GM18508 (cell line): ENCODE measurements around the gene GALNT8.
"Not testable (repeated sequence)": the region's sequence is repeated elsewhere in the genome, so short reads cannot be mapped to it uniquely, and the experiment has no call there.

Experiments
- ATAC-seq: cut with Tn5 transposase; IDR thresholded peaks from one replicate; pipeline ENCODE4 v1.9.1; 2021; ENCODE audit warnings: moderate number of reproducible peaks; ENCODE audit not compliant: insufficient read depth, unreplicated experiment

Gene GALNT8, protein sequence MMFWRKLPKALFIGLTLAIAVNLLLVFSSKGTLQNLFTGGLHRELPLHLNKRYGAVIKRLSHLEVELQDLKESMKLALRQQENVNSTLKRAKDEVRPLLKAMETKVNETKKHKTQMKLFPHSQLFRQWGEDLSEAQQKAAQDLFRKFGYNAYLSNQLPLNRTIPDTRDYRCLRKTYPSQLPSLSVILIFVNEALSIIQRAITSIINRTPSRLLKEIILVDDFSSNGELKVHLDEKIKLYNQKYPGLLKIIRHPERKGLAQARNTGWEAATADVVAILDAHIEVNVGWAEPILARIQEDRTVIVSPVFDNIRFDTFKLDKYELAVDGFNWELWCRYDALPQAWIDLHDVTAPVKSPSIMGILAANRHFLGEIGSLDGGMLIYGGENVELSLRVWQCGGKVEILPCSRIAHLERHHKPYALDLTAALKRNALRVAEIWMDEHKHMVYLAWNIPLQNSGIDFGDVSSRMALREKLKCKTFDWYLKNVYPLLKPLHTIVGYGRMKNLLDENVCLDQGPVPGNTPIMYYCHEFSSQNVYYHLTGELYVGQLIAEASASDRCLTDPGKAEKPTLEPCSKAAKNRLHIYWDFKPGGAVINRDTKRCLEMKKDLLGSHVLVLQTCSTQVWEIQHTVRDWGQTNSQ

GRCh38 chr12:4719821-4720636 lies at the start of gene GALNT8:
GALNT8 (plus strand) TSS chr12:4720400; CDS start chr12:4720678, 278 bp downstream.
- no peak for ATAC-seq

DNA sequence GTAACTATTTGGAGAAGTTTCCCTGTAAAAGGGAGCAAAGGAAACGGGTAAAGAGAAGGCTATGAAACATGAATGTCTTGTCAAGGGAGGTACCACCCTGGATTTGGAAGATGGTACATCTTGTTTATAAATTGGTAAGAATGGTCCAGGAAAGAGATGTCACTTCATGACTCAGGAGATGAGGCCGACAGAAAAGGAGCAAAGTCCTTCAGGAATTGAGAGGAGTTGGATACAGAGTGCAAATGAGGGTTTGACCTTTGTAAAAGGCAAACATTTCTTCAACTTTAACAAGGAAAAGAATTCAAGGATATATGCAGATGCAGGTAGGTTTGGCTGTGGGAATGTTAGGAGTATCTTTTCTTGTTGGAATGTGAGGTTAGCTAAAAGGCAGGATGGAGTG lies 40.5 kb upstream of the GALNT8 start:
- ATAC-seq, result no peak

DNA sequence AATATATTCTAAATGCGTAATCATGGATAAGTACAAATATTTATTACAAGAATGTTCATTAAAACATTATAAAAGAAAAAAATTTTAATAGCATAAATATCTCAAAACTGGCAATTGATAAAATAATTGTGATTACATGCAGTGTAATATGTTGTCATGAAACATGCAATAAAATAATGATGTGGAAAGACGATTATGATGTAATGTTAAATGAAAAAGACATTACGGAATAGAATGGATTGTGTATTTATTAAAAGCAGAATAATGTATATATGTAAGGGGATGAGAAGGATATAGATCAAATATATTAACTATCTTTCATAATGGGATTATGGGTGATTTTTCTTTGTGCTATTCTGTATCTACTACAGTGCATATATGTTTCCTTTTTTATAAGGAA lies 38.5 kb upstream of the GALNT8 start:
- no peak for ATAC-seq

GRCh38 chr12:4685317-4685716 lies 34.9 kb upstream of the GALNT8 start:
- no peak for ATAC-seq

GRCh38 chr12:4690760-4691159 lies 29.4 kb upstream of the GALNT8 start:
- no peak for ATAC-seq

GRCh38 chr12:4700621-4701026 lies 19.6 kb upstream of the GALNT8 start:
- no peak for ATAC-seq

DNA sequence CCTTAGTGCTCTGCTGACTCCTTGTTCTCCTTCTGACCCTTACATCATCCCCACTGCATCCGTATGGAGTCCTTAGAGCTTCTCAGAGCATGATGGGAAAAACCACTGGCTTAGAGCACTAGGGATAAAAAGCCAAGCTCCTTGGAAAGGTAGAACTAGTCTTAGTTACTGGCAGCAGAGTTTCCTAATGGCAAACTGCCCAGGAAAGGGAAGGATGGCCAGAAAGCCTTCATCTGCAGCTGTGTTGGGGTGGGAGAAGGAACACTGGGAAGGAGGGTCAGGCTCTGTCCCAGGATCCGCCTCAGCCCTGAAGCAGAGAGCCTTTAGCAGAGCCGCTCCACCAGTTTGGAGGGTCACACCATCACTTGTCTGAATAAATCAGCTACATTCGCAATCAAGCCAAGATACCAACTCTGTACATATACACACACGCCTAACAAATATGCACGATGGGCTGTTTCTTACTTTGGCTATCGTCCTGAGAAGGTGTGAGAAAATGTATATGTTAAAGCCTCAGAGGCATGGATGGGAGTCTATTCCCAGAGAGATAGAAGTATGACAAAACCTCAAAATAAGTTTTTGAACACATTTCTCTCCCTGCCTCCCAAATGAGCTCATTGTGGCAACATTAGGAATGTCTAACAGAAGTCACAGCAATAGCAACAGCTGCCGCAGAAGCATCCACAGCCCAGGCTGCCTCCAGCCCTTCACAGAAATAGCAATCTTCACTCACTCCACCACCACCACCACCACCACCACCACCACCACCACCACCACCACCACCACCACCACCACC lies 18.6 kb upstream of the GALNT8 start:
- no peak for ATAC-seq

- ATAC-seq, result no peak
Observed at GRCh38 chr12:4703676-4704075, 16.5 kb upstream of the GALNT8 start.

DNA sequence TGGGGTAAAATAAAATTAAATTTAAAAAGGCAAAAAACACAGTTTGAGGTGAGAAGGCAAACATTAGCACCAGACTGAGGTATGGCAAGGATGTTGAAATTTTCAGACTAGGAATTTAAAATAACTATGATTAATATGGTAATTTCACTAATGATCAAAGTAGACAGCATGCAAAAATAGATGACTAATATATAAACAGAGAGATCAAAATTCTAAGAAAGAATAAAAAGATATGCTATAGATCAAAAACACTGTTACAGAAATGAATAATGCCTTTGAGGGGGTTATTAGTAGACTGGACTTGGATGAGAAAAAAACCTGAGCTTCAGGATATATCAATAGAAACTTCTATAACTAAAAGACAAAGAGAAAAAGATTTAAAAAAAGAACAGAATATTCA lies 14.4 kb upstream of the GALNT8 start:
- no peak for ATAC-seq

- no peak for ATAC-seq
Observed at GRCh38 chr12:4707306-4707705, 12.9 kb upstream of the GALNT8 start.

DNA sequence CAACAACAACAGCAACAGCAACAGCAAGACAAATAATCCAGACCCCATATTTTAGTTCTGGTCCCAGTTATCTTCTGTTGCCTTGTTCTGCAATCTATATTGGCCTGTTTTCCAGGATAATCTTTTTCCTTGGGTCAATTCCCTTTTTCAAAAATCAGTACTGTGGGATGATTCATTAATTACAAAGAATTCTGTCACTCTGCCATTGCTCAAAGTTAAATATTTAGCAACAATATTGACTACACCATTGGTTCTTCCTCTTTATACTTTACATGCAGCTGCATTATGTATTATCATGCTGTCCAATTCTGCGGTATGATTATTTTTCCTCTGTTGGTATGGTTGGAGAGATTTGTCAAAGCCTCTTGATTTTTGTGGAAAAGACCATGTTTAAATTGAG lies 10.1 kb upstream of the GALNT8 start:
- ATAC-seq, result no peak

- ATAC-seq, result no peak
Observed at GRCh38 chr12:4714879-4715278, 5.3 kb upstream of the GALNT8 start.

- no peak for ATAC-seq
Observed at GRCh38 chr12:4717806-4718205, 2.4 kb upstream of the GALNT8 start.

DNA sequence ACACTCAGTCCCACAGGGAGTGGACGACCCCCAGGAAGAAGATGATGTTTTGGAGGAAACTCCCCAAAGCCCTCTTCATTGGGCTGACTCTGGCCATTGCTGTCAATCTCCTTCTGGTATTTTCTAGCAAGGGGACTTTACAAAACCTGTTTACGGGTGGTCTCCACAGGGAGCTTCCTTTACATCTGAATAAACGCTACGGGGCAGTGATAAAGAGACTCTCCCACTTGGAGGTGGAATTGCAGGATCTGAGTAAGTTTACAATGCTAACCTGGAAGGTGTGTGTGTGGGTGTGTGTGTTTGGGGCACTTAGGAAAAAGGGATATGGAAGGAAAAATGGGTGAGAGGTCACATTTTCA lies 416 bp downstream of the GALNT8 start:
- no peak for ATAC-seq

DNA sequence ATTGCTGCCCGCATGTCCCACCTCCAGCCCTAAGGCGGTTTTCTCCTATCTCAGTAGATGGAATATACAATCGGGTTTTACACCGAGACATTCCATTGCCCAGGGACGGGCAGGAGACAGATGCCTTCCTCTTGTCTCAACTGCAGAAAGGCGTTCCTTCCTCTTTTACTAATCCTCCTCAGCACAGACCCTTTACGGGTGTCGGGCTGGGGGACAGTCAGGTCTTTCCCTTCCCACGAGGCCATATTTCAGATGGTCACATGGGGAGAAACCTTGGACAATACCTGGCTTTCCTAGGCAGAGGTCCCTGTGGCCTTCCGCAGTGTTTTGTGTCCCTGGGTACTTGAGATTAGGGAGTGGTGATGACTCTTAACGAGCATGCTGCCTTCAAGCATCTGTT lies 1.4 kb downstream of the GALNT8 start:
- ATAC-seq, result not testable (repeated sequence)

GRCh38 chr12:4723226-4723625 lies 3.0 kb downstream of the GALNT8 start:
- no peak for ATAC-seq

GRCh38 chr12:4725057-4725456 lies 4.9 kb downstream of the GALNT8 start:
- no peak for ATAC-seq

- no peak for ATAC-seq
Observed at GRCh38 chr12:4734625-4735340, 14.6 kb downstream of the GALNT8 start.

- no peak for ATAC-seq
Observed at GRCh38 chr12:4736091-4736490, 15.9 kb downstream of the GALNT8 start.

- no peak for ATAC-seq
Observed at GRCh38 chr12:4738541-4738940, 18.3 kb downstream of the GALNT8 start.
